Measurements from ENCODE around the gene PLP2.

Gene PLP2

DNA sequence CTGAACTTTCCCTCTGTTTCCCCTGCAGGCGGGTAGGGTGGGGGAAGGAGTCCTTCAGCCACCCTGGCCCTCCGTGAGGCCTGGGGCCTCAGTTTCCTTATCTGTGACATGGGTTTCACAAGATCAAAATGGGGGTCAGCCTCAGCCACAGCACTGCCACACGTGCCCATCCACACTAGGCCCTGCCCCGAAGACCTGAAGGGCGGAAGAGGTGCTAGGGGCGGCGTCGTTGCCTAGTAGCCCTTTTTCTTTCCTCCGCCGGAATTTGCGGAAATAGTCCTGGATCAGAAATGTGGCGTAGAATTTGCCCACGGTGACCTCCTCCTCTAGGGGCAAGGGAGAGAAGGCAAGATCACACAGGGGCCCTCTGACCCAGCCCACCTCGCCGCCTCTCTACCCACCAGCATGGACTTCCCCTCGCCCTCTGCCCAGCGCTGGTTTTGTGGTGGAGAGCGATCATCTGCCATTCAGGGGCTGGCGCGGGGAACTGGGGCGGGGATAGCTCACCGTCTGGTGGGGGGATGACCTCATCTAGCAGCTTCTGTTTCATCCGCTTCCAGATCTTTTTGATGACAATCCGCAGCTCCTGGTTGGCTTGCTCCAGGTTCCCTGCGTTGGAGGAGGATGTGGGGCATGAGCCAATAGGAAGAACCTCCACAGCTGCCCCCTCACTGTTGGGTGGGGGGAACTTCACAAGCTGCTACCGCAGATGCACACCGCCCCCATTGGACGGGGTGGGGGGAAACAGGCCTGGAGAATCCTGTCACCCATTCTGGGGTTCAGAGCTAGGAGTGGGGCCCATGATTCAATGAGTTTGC lies 37.9 kb downstream of the PLP2 start:
- no peak for DNase-seq (ENCODE audit: low spot score)

DNA sequence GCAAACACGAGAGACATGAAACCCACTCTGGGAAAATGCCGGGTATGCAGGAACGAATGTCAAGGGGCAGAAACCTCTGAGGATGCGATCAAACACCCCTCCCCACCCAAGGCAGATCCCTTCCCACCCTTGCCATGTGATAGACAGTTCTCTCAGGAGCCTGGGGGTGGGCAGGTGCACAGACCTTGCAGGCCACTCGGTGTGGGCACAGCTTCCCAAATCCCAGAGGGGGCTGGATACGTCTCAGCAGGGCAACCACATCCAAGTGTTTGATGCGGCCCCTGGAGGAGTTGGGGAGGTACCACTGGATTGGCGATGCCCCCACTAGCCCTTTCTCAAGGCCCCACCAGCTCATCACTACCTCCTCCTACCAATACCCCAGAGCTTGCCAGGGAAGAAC lies 38.7 kb downstream of the PLP2 start:
- no peak for DNase-seq (ENCODE audit: low spot score)

DNA sequence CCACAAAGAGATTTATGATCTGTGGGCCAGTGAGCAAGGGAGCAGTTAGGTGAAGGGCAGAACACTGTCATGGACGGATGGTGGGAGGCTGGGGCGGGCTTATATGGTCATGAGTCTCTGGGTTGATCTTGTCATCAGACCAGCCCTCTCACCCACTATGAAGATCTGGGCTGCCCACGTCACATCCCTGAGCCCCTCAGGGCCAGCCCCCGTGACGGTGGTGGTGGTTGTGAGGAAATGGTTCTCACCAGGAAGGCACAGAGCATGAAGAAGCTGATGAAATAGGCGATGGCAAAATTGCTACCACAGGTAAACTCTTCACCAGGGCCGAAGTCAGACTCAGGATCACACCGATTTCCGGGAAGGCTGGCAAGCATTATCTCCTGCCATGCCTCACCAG lies 39.4 kb downstream of the PLP2 start:
- no peak for DNase-seq (ENCODE audit: low spot score)

DNA sequence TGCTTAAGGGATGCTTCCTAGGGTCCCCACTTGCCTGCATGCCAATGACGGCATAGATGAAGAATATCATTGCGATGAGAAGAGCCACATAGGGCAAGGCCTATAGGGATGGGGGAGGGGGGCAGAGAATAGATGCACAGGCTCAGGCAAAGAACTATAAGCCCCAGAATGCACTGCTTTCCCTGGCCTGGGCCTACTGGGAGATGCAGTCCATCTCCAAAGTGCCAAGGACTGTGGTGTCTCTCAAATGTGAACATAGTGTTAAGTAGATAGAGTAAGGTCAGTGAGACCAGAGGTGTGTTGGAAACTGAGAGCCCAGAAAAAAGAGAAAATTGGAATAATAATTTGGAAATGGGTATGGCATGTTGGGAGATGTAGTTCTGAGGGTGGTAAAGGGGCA lies 40.5 kb downstream of the PLP2 start:
- DNase-seq (ENCODE audit: low spot score) = no peak

DNA sequence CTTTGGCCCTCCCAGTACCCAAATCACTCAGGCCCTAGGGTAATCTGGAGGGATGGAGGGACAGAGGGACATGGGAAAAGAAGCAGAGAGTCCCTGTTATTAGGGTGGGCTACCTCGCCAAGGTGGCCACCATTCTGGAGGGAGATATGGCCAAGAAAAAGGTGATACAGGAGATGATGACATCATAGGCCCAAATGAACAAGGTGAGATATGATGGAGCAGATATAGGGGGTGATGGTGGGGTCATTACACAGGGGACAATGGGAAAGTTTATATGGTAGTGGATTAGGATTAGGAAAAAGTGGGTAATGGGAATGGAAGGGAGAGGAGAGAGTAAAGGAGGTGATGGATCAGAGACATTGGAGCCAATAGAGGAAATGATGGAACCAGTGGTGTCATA lies 41.2 kb downstream of the PLP2 start:
- no peak for DNase-seq (ENCODE audit: low spot score)

DNA sequence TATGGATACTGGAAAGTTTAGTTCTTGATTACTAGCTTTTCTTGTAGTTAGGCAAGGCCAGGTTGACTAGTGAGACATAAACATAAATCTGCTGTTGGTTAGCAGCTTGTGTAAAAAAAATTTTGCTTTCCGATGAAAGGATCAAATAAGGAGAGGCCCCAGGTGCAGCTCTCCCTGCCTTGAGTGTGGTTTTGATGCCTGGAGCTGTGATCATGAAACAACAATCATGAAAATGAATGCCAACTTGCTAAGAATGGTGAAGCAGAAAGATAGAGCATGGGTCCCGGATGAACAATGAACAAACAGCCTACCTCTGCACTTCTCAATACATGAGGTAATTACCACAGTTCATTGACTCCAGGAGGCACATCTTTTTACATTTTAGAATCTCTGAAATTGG lies 42.7 kb downstream of the PLP2 start:
- DNase-seq (ENCODE audit: low spot score) = no peak

DNA sequence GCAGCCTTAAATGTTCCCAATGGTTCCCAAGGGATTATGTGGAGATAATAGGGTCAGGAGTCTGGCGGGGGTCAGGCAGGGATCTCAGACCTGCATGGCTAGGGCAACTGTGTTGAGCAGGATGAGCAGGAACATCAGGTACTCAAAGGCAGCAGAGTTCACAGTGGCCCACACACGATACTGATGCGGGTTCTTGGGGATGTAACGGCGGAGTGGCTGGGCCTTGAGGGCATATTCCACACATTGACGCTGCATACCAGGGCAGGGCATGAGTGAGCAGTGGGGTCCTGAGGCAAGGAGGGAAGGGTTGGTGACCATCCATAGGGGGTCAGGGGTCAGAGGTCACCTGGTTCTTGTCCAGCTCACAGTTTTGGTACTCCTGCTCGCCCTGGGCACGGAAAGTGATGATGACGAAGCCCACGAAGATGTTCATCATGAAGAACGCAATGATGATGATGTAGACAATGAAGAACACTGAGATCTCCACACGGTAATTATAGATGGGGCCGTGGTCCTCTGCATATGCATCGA lies 43.4 kb downstream of the PLP2 start:
- no peak for DNase-seq (ENCODE audit: low spot score)

DNA sequence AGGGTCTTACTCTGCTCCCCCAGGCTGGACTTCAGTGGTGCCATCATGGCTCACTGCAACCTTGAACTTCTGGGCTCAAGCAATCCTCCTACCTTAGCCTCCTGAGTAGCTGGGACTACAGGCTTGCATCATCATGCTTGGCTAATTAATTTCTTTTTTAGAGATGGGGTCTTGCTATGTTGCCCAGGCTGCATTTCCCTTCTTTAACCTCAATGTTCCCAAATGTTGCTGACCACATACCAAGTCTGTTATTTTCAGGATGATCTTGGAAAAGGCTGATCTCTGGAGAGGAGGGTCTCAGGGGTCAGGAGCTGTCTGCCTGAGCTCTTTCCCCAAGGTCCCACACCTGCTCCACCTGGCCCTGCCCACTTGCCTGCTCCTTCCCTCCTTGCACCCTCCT lies 48.4 kb downstream of the PLP2 start:
- no peak for DNase-seq (ENCODE audit: low spot score)

DNA sequence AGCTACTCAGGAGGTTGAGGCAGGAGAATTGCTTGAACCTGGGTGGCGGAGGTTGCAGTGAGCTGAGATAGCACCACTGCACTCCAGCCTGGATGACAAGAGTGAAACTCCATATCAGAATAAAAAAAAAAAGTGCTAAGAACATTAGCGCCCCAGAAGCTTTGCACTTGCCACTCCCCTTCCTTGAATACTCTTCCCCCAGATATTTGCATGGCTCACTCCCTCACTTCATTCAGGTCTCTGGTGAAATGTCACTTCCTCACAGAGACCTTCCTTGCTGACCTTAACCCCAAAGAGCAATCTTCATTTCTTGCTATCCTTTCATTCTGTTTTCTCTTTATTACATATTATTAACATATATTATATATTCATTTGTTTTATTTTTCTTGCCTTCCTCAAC lies 50.2 kb downstream of the PLP2 start:
- no peak for DNase-seq (ENCODE audit: low spot score)

All from CD4-positive, alpha-beta T cell treated with Interleukin-2 at 100 ng/mL for 4 hours (primary cell).